ENCODE measurements around the gene PCDHGA1. TPM values are rescaled to one million over a fixed set of nuclear protein-coding genes. Genes with fewer than 3 reads are reported as not detected.
A peak's percentile ranks its signal among the peaks of the same experiment; 100 is the strongest.

The PCDHGA1 gene
- total RNA-seq (under 1 TPM; 0.09 to 0.96 (median 0.28) TPM), polyA plus RNA-seq (under 1 TPM; 0.13 to 0.60 (median 0.32) TPM)
- long read RNA-seq, donor 1 = 0 reads
- long read RNA-seq, donor 2, full-length matches to known transcripts = 1 of 1 reads
- long read RNA-seq, donor 2, partial matches to known transcripts = 0 of 1 reads
- long read RNA-seq, donor 2, other reads (novel, unspliced or antisense) = 0 of 1 reads
- long read RNA-seq, donor 3 = 0 reads
- long read RNA-seq, donor 4 = 0 reads
- long read RNA-seq, donor 5 = 0 reads
- long read RNA-seq, donor 6 = 0 reads
- long read RNA-seq, donor 7, full-length matches to known transcripts = 1 of 1 reads
- long read RNA-seq, donor 7, partial matches to known transcripts = 0 of 1 reads
- long read RNA-seq, donor 7, other reads (novel, unspliced or antisense) = 0 of 1 reads
- long read RNA-seq, donor 8, full-length matches to known transcripts = 1 of 1 reads
- long read RNA-seq, donor 8, partial matches to known transcripts = 0 of 1 reads
- long read RNA-seq, donor 8, other reads (novel, unspliced or antisense) = 0 of 1 reads
- long read RNA-seq, donor 9, full-length matches to known transcripts = 2 of 2 reads
- long read RNA-seq, donor 9, partial matches to known transcripts = 0 of 2 reads
- long read RNA-seq, donor 9, other reads (novel, unspliced or antisense) = 0 of 2 reads
- long read RNA-seq, donor 10 = 0 reads

GRCh38 chr5:141330299-141331080 is at the start of gene PCDHGA1:
PCDHGA1 (plus strand) TSS chr5:141330514.
- TF ChIP-seq CTCF (IDR thresholded peaks at IDR 0.05) = peak in 1 of 6 experiments; percentile 11
- TF ChIP-seq POLR2A (IDR thresholded peaks at IDR 0.05) = no peak
- peaks cover 5% of the 10 kb centered on the region for H3K27me3 ChIP-seq
- WGBS, 4 donors = 17 to 31% (median 21%) methylated on average over 15 to 21 of the region's 21 CpGs
- peaks cover 0 to 2% (median 0%) of the 10 kb centered on the region in 3 donors for H3K9me3 ChIP-seq (replicated peaks in 1 of 3)
- no peaks in the 10 kb centered on the region for H3K4me1 ChIP-seq (replicated peaks in 1 of 2)
- H3K4me3 ChIP-seq = no peak within 1 kb of the TSS
- H3K36me3 ChIP-seq (replicated peaks in 1 of 2) = no peaks in the 10 kb centered on the region
- DNase-seq = peak in 1 of 7 donors; percentile 27
- intact Hi-C loops (cut with DNase I) = no loop called here
- no peak within 1 kb of the TSS for H3K27ac ChIP-seq

- intact Hi-C loops (cut with DNase I) = no loop called here
- Histone ChIP-seq H3K36me3 (replicated peaks in 1 of 2) (no peaks in the 10 kb centered on the region), H3K9me3 (replicated peaks in 1 of 3) (peaks cover 0 to 32% (median 6%) of the 10 kb centered on the region in 3 donors), H3K27me3 (no peaks in the 10 kb centered on the region), H3K27ac (no peak overlapping the region), H3K4me3 (no peak overlapping the region), H3K4me1 (replicated peaks in 1 of 2) (no peaks in the 10 kb centered on the region)
- WGBS, 4 donors = 66 to 78% (median 75%) methylated on average over 4 of the region's 4 CpGs
- DNase-seq = no peak
- TF ChIP-seq CTCF (IDR thresholded peaks at IDR 0.05) = no peak
- no peak for TF ChIP-seq POLR2A (IDR thresholded peaks at IDR 0.05)
Measured at GRCh38 chr5:141298376-141298775, 31.9 kb upstream of the PCDHGA1 start.

GRCh38 chr5:141303756-141304155 is 26.6 kb upstream of the PCDHGA1 start, which contains the start of gene SLC25A2:
SLC25A2 (minus strand) TSS chr5:141304049; CDS start chr5:141303865, 184 bp downstream.
- no peak within 1 kb of the TSS for H3K27ac ChIP-seq
- no peaks in the 10 kb centered on the region for H3K27me3 ChIP-seq
- no peaks in the 10 kb centered on the region for H3K4me1 ChIP-seq (replicated peaks in 1 of 2)
- no peak for DNase-seq
- H3K9me3 ChIP-seq (replicated peaks in 1 of 3) = peaks cover 0 to 72% (median 6%) of the 10 kb centered on the region in 3 donors
- TF ChIP-seq POLR2A (IDR thresholded peaks at IDR 0.05) (no peak), CTCF (IDR thresholded peaks at IDR 0.05) (no peak)
- no peak within 1 kb of the TSS for H3K4me3 ChIP-seq
- intact Hi-C loops (cut with DNase I) = no loop called here
- no peaks in the 10 kb centered on the region for H3K36me3 ChIP-seq (replicated peaks in 1 of 2)
- WGBS, 4 donors = 34 to 60% (median 48%) methylated on average over 2 to 36 of the region's 36 CpGs

DNA sequence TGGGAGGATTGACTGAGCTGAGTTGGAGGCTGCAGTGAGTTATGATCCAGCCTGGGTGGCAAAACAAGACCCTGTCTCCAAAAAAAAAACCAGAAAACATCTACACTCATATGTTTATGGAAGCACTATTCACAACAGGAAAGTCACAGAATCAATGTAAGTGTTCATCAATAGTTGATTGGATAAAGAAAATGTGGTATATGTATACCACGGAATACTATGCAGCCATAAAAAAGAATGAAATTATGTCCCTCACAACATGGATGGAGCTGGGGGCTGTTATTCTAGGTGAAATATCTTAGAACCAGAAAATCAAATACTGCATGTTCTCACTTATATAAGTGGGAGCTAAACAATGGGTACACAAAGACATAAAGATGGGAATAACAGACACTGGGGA is 23.7 kb upstream of the PCDHGA1 start:
- no peaks in the 10 kb centered on the region for H3K36me3 ChIP-seq (replicated peaks in 1 of 2)
- H3K27me3 ChIP-seq = no peaks in the 10 kb centered on the region
- H3K4me1 ChIP-seq (replicated peaks in 1 of 2) = no peaks in the 10 kb centered on the region
- no peak for DNase-seq
- H3K27ac ChIP-seq = no peak overlapping the region
- H3K4me3 ChIP-seq = no peak overlapping the region
- TF ChIP-seq CTCF (IDR thresholded peaks at IDR 0.05) = no peak
- TF ChIP-seq POLR2A (IDR thresholded peaks at IDR 0.05) = no peak
- intact Hi-C loops (cut with DNase I) = no loop called here
- 91 to 100% (median 97%) methylated on average over 1 of the region's 1 CpG for WGBS, 4 donors
- H3K9me3 ChIP-seq (replicated peaks in 1 of 3) = peaks cover 0 to 90% (median 0%) of the 10 kb centered on the region in 3 donors
